HepG2 (cell line): ENCODE measurements around the gene LTB4R.

ENCODE experiments used
- CTCF ChIP-seq: sonication (generic); formaldehyde crosslinking; IDR thresholded peaks from 2 replicates; pipeline ENCODE4 v1.5.0; 2020; ENCODE audit warnings: mild to moderate bottlenecking, missing genetic modification reagents, moderate library complexity
- FOXM1 ChIP-seq: sonication (generic); formaldehyde crosslinking; IDR thresholded peaks from 2 replicates; pipeline ENCODE4 v1.5.0; 2020; ENCODE audit warnings: missing genetic modification reagents
- RXRA ChIP-seq: sonication (generic); formaldehyde crosslinking; IDR thresholded peaks from 2 replicates; pipeline ENCODE4 v1.5.1; 2020; ENCODE audit warnings: missing genetic modification reagents
- SP1 ChIP-seq, 2 experiments: fragments of 450-650 bp in 1 of 2; sonication (generic) in 1 of 2; formaldehyde crosslinking in 1 of 2; IDR thresholded peaks; 2 replicates each; pipeline versions ENCODE4 v1.4.0 to v1.6.1; 2016 to 2020; ENCODE audit warnings: missing genetic modification reagents in 1 of 2
- SP4 ChIP-seq: sonication (generic); formaldehyde crosslinking; IDR thresholded peaks from 2 replicates; pipeline ENCODE4 v1.8.1; 2023; ENCODE audit warnings: mild to moderate bottlenecking, missing genetic modification reagents
- ZNF563 ChIP-seq: sonication (generic); formaldehyde crosslinking; IDR thresholded peaks from 2 replicates; pipeline ENCODE4 v1.8.0; 2022; ENCODE audit warnings: mild to moderate bottlenecking, moderate library complexity, missing genetic modification reagents

DNA sequence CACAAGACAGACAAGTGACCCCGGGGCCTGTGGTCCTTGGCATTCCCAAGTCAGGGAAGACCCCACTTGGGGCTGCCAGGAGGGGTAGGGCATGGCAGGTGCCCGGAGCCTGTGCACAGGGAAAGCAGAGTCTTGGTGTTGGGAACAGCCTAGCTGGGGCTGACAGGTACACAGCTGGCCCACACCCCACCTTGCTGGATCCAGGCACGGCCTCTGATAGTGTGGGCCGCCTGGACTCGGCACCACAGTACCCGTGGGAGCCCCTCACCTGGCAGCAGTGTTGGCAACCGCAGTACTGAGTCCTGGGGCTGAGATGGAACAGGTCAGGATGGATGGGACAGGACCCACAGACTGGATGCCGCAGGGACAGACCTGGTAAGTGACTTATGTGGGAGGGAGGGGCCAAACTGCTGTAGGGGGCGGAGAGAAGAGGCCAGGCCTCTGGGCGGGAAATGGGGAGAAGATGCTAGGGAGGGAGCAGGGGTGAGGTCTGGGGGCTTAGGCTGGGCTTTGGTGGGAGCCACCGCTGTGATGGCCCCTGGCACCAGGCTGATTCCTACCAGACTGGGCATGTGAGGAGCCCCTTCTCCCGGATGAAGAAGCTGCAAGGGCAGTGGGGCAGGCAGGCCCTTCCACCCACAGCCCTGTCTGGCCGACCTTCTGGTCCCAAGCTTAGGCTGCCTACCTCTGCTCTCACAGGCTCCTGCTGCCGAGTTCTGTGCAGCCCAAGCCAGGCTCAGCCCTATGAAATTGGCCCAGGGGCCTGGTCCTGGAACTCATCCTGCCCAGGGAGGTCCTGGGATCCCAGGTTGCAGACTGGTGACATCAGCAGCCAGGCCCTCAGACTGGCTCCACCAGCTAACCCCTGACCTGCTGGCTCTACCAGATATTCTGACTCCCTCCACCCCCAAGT is 48.2 kb upstream of the LTB4R start, which contains the start of gene TGM1:
- TF ChIP-seq CTCF (CRISPR knock-in tag) (no peak), SP4 (CRISPR knock-in tag) (no peak), RXRA (no peak), FOXM1 (CRISPR knock-in tag) (no peak), ZNF563 (no peak), SP1 (IDR thresholded peaks at IDR 0.05) (no peak), SP1 (CRISPR knock-in tag; IDR thresholded peaks at IDR 0.05) (no peak)
